Panc1 (cell line): Measurements from ENCODE around the gene SULF2. TPM values are rescaled to one million over a fixed set of nuclear protein-coding genes. Genes with fewer than 3 reads are reported as not detected.

Experiments used
- ATAC-seq: fragments of 200-7000 bp; cut with Tn5 transposase; 2 replicates; pipeline ENCODE4 v1.9.1; 2020; ENCODE audit warnings: mild to moderate bottlenecking, moderate library complexity
- BruUV-seq: library from RNA; stranded (reverse); fragments of 400-500 nt; replicated peaks from 2 replicates; lab custom pipeline; 2021; lab: Mats Ljungman, UMichigan
- CTCF ChIA-PET: fragments of 300-600 bp; sonication (Branson Sonifier 250); formaldehyde crosslinking; loops from one replicate; lab custom pipeline; 2022; ENCODE audit warnings: antibody characterized with exemption; lab: Charles Lee
- POLR2A ChIA-PET: fragments of 300-600 bp; sonication (Branson Sonifier 250); formaldehyde crosslinking; loops from one replicate; lab custom pipeline; 2022; ENCODE audit warnings: antibody characterized with exemption; lab: Charles Lee
- DNase-seq: peaks from one replicate; pipeline ENCODE4 v3.0.0-alpha.2; 2010; ENCODE audit warnings: low read depth, low spot score
- H3K27ac ChIP-seq: 2 replicates; pipeline ENCODE4 v1.5.1; 2011; ENCODE audit warnings: mild to moderate bottlenecking, low read length, inconsistent platforms
- H3K27me3 ChIP-seq: fragments of 200-500 bp; sonication (Bioruptor generic); 2 replicates; pipeline ENCODE4 v1.6.0; 2014; ENCODE audit warnings: low read length, inconsistent platforms; ENCODE audit not compliant: control insufficient read depth, insufficient read depth
- H3K36me3 ChIP-seq: fragments of 200-500 bp; sonication (Bioruptor generic); 2 replicates; pipeline ENCODE4 v1.5.1; 2014; ENCODE audit warnings: inconsistent platforms, mild to moderate bottlenecking, low read length, moderate library complexity; ENCODE audit not compliant: control insufficient read depth, insufficient read depth
- H3K4me1 ChIP-seq: 2 replicates; pipeline ENCODE4 v1.5.1; 2011; ENCODE audit warnings: inconsistent platforms, mild to moderate bottlenecking, low read length, moderate library complexity; ENCODE audit not compliant: control insufficient read depth, insufficient read depth
- H3K4me3 ChIP-seq, 2 experiments: 2 replicates each; pipeline ENCODE4 v1.5.1; 2011 to 2012; ENCODE audit warnings: low read depth in 2 of 2, low read length in 2 of 2, mild to moderate bottlenecking in 2 of 2, inconsistent platforms in 1 of 2, moderate library complexity in 1 of 2
- H3K9me3 ChIP-seq: fragments of 200-500 bp; sonication (Bioruptor generic); 2 replicates; pipeline ENCODE4 v1.5.1; 2014; ENCODE audit warnings: low read depth, mild to moderate bottlenecking, inconsistent platforms, low read length, moderate library complexity; ENCODE audit not compliant: control insufficient read depth, insufficient read depth
- POLR2AphosphoS5 ChIP-seq: IDR thresholded peaks from 2 replicates; pipeline ENCODE4 v1.6.1; 2012; ENCODE audit warnings: mild to moderate bottlenecking, low read depth, low read length, moderate library complexity
- SIN3A ChIP-seq: IDR thresholded peaks from 2 replicates; pipeline ENCODE4 v1.6.1; 2012; ENCODE audit warnings: low read depth, mild to moderate bottlenecking, low read length, moderate library complexity, borderline replicate concordance; ENCODE audit not compliant: insufficient read depth
- TCF7L2 ChIP-seq: IDR thresholded peaks from 2 replicates; pipeline ENCODE4 v1.6.1; 2011; ENCODE audit warnings: mild to moderate bottlenecking, low read depth, low read length, inconsistent platforms
- in situ Hi-C: cut with HindIII; loops from 2 replicates; pipeline ENCODE4 v1.10.0; 2016; ENCODE audit warnings: low sequenced_read_pairs, low pct_unique_long_range_greater_than_20kb
- intact Hi-C: fragments of 100-400 bp; cut with micrococcal nuclease; formaldehyde crosslinking; loops from one replicate; pipeline ENCODE4 v1.10.0; 2022; ENCODE audit not compliant: unreplicated experiment
- total RNA-seq: library from RNA; stranded (reverse); gene quantifications from one replicate; pipeline ENCODE4 v1.2.1, GENCODE V29; 2021; ENCODE audit not compliant: unreplicated experiment
- TF ChIP-seq, protein P1 (sequence below), 2 experiments: IDR thresholded peaks; 2 replicates each; pipeline ENCODE4 v1.6.1; 2011 to 2012; ENCODE audit warnings: low read depth in 2 of 2, control low read depth in 1 of 2, low read length in 1 of 2, mild to moderate bottlenecking in 1 of 2, moderate library complexity in 1 of 2; ENCODE audit not compliant: insufficient read depth in 1 of 2
- TF ChIP-seq, protein P2 (sequence below): fragments of 450-650 bp; IDR thresholded peaks from 2 replicates; pipeline ENCODE4 v1.5.1; 2017; ENCODE audit warnings: mild to moderate bottlenecking

Gene SULF2
- total RNA-seq, 1 experiment from 2014 or later = 1.4 TPM

DNA sequence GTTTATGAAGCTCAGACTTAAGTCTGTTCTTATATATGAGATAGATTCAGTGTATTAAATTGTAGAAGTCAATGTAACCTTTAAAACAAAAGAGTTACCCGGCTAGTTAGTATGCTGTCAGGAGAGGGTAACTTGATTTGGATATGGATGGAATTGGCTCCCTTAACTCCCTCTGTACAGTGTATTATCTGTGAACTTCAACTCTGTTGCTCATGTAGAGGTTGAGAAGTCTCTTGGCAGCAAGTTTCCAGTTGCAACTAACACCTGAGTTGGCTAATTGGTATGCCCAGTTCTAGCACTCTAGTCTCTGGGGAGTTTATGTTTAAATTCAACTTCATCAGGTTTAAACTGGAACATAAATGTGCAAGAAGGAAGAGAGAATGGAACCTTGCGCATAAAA is 172.6 kb downstream of the SULF2 start:
- H3K4me1 ChIP-seq = peaks cover 5% of the 10 kb centered on the region; the same call in 1 of the 2 replicates
- TF ChIP-seq, protein P1, sequence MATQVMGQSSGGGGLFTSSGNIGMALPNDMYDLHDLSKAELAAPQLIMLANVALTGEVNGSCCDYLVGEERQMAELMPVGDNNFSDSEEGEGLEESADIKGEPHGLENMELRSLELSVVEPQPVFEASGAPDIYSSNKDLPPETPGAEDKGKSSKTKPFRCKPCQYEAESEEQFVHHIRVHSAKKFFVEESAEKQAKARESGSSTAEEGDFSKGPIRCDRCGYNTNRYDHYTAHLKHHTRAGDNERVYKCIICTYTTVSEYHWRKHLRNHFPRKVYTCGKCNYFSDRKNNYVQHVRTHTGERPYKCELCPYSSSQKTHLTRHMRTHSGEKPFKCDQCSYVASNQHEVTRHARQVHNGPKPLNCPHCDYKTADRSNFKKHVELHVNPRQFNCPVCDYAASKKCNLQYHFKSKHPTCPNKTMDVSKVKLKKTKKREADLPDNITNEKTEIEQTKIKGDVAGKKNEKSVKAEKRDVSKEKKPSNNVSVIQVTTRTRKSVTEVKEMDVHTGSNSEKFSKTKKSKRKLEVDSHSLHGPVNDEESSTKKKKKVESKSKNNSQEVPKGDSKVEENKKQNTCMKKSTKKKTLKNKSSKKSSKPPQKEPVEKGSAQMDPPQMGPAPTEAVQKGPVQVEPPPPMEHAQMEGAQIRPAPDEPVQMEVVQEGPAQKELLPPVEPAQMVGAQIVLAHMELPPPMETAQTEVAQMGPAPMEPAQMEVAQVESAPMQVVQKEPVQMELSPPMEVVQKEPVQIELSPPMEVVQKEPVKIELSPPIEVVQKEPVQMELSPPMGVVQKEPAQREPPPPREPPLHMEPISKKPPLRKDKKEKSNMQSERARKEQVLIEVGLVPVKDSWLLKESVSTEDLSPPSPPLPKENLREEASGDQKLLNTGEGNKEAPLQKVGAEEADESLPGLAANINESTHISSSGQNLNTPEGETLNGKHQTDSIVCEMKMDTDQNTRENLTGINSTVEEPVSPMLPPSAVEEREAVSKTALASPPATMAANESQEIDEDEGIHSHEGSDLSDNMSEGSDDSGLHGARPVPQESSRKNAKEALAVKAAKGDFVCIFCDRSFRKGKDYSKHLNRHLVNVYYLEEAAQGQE (IDR thresholded peaks at IDR 0.05; ENCODE audit: insufficient read depth in 1 of 2, low read depth in 2 of 2, low read length in 1 of 2) = no peak
- TF ChIP-seq, protein P2, sequence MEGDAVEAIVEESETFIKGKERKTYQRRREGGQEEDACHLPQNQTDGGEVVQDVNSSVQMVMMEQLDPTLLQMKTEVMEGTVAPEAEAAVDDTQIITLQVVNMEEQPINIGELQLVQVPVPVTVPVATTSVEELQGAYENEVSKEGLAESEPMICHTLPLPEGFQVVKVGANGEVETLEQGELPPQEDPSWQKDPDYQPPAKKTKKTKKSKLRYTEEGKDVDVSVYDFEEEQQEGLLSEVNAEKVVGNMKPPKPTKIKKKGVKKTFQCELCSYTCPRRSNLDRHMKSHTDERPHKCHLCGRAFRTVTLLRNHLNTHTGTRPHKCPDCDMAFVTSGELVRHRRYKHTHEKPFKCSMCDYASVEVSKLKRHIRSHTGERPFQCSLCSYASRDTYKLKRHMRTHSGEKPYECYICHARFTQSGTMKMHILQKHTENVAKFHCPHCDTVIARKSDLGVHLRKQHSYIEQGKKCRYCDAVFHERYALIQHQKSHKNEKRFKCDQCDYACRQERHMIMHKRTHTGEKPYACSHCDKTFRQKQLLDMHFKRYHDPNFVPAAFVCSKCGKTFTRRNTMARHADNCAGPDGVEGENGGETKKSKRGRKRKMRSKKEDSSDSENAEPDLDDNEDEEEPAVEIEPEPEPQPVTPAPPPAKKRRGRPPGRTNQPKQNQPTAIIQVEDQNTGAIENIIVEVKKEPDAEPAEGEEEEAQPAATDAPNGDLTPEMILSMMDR = no peak
- TF ChIP-seq POLR2AphosphoS5 (no peak), TCF7L2 (no peak), SIN3A (no peak)
- ChIA-PET POLR2A (interaction anchor here (0.6 kb wide), 2 partner anchors 194 to 361 kb away, joined by 4 to 6 read pairs; no protein-coding TSS in a partner anchor), CTCF (interaction anchor here (0.9 kb wide), 1 partner anchor 160 kb away, joined by 3 read pairs; no protein-coding TSS in a partner anchor)
- in situ Hi-C loops (no loop called here), intact Hi-C loops (no loop called here)
- ATAC-seq (no peak), DNase-seq (no peak)
- BruUV-seq = TSS peak; percentile 6
- H3K4me3 ChIP-seq = no peak overlapping the region
- no peaks in the 10 kb centered on the region for H3K36me3 ChIP-seq
- no peaks in the 10 kb centered on the region for H3K9me3 ChIP-seq
- no peaks in the 10 kb centered on the region for H3K27me3 ChIP-seq
- no peak overlapping the region for H3K27ac ChIP-seq

GRCh38 chr20:47611785-47612184 is 173.5 kb downstream of the SULF2 start:
- intact Hi-C loops (no loop called here), in situ Hi-C loops (no loop called here)
- no peaks in the 10 kb centered on the region for H3K9me3 ChIP-seq
- ChIA-PET CTCF (no interaction called here), POLR2A (interaction anchor here (0.6 kb wide), 1 partner anchor 193 kb away, joined by 6 read pairs; no protein-coding TSS in a partner anchor)
- TF ChIP-seq TCF7L2 (no peak), SIN3A (no peak)
- TF ChIP-seq, protein P1 (IDR thresholded peaks at IDR 0.05; ENCODE audit: insufficient read depth in 1 of 2, low read depth in 2 of 2, low read length in 1 of 2) = no peak
- TF ChIP-seq, protein P2 = no peak
- DNase-seq = no peak
- H3K4me1 ChIP-seq = peaks cover 5% of the 10 kb centered on the region; the same call in 1 of the 2 replicates
- no peaks in the 10 kb centered on the region for H3K36me3 ChIP-seq
- H3K27me3 ChIP-seq = no peaks in the 10 kb centered on the region
- H3K27ac ChIP-seq = no peak overlapping the region
- ATAC-seq = no peak
- no TSS peak for BruUV-seq
- H3K4me3 ChIP-seq = no peak overlapping the region
